GM12801 (cell line): Measurements from ENCODE around the gene GRIK1.

Experiments used
- CTCF ChIP-seq: IDR thresholded peaks from one replicate; pipeline ENCODE4 v1.5.1; 2011; ENCODE audit warnings: control low read depth; ENCODE audit not compliant: insufficient read length; ENCODE audit errors: extremely low read depth

GRIK1 gene

GRCh38 chr21:29580732-29581285 lies 359.0 kb downstream of the GRIK1 start:
- no peak for TF ChIP-seq CTCF

GRCh38 chr21:29578306-29578705 lies 361.5 kb downstream of the GRIK1 start:
- TF ChIP-seq CTCF = no peak

GRCh38 chr21:29571949-29572348 lies 367.8 kb downstream of the GRIK1 start:
- no peak for TF ChIP-seq CTCF

GRCh38 chr21:29568020-29568697 lies 371.6 kb downstream of the GRIK1 start:
- TF ChIP-seq CTCF = no peak

- no peak for TF ChIP-seq CTCF
These were observed 381.7 kb downstream of the GRIK1 start for GRCh38 chr21:29557931-29558725.

GRCh38 chr21:29557200-29557599 lies 382.6 kb downstream of the GRIK1 start:
- no peak for TF ChIP-seq CTCF

- TF ChIP-seq CTCF = no peak
These were observed 384.2 kb downstream of the GRIK1 start for GRCh38 chr21:29555601-29556000.
